HCT116 (cell line): ENCODE measurements around the gene GPX5.

ENCODE experiments used
- CTCF ChIP-seq, 3 experiments: fragments of 200-600 bp in 1 of 3; sonication (generic) in 1 of 3; IDR thresholded peaks in 2 of 3; conservative IDR thresholded peaks in 1 of 3; 2 replicates each; pipeline ENCODE4 v1.5.1; 2012 to 2017; ENCODE audit warnings: low read depth in 2 of 3, low read length in 2 of 3, antibody characterized with exemption in 1 of 3, borderline replicate concordance in 1 of 3, control low read depth in 1 of 3, mild to moderate bottlenecking in 1 of 3, mixed read lengths in 1 of 3, mixed run types in 1 of 3, moderate library complexity in 1 of 3; ENCODE audit not compliant: insufficient read depth in 1 of 3
- SP1 ChIP-seq: IDR thresholded peaks from 2 replicates; pipeline ENCODE4 v1.6.1; 2012; ENCODE audit warnings: low read depth

GRCh38 chr6:28486988-28487742 is 38.5 kb upstream of the GPX5 start:
- TF ChIP-seq CTCF (IDR thresholded peaks at IDR 0.05 in 2 of 3, conservative IDR thresholded peaks at IDR 0.05 in 1 of 3; ENCODE audit: borderline replicate concordance in 1 of 3, insufficient read depth in 1 of 3, low read depth in 2 of 3, low read length in 2 of 3) (no peak), SP1 (no peak)
